Type B pancreatic cell (in vitro differentiated cells): Measurements from ENCODE around the gene SLC29A1. TPM values are rescaled to one million over a fixed set of nuclear protein-coding genes. Genes with fewer than 3 reads are reported as not detected.
"Not testable (repeated sequence)": the region's sequence is repeated elsewhere in the genome, so short reads cannot be mapped to it uniquely, and the experiment has no call there.

ENCODE experiments used
- DNase-seq: peaks from one replicate; pipeline ENCODE4 v3.0.0; 2021; ENCODE audit warnings: mixed read lengths; ENCODE audit not compliant: unreplicated experiment; ENCODE audit errors: extremely low spot score
- H3K27ac Mint-ChIP-seq: 2 replicates; pipeline ENCODE4 v1.8.0; 2021; ENCODE audit warnings: mild to moderate bottlenecking, mixed read lengths
- H3K27me3 Mint-ChIP-seq: 2 replicates; pipeline ENCODE4 v1.8.0; 2021; ENCODE audit warnings: mixed read lengths
- H3K36me3 Mint-ChIP-seq: 2 replicates; pipeline ENCODE4 v1.8.0; 2021; ENCODE audit warnings: mixed read lengths
- H3K4me1 Mint-ChIP-seq: one replicate; pipeline ENCODE4 v1.8.0; 2021; ENCODE audit warnings: mixed read lengths; ENCODE audit not compliant: unreplicated experiment
- H3K4me3 Mint-ChIP-seq: 2 replicates; pipeline ENCODE4 v1.8.0; 2021; ENCODE audit warnings: mild to moderate bottlenecking, mixed read lengths
- H3K9me3 Mint-ChIP-seq: 2 replicates; pipeline ENCODE4 v1.8.0; 2021; ENCODE audit warnings: mixed read lengths
- total RNA-seq: library from RNA; stranded (reverse); gene quantifications from 2 replicates; pipeline ENCODE4 v1.2.1, GENCODE V29; 2021; ENCODE audit warnings: low replicate concordance
- TF ChIP-seq, protein P1 (sequence below): fragments of 200-600 bp; sonication (generic); conservative IDR thresholded peaks from 2 replicates; pipeline ENCODE4 v1.5.0; 2021; ENCODE audit warnings: antibody characterized with exemption, mild to moderate bottlenecking

SLC29A1 gene
- total RNA-seq, 1 donor from 2014 or later, result 33.6 TPM

DNA sequence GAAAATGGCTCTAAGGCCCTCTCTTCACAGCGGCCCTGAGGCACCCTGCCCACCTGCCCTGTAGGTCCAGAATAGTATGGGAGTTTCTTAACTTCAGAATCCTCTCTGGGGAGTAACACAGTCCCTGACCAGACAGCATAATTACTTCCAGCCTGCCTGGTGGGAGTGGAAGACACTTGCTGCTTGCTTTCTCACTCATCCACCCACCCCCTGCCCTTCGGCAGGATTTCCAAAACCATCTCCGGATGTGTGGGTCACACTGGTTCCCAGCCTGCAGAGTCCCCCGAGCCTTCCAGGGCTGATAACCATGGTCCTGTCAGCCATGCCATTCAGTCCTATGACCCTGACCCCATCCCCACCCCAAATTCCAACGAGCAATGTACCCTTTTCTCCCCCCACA lies 5.4 kb downstream of the SLC29A1 start:
- H3K4me1 Mint-ChIP-seq, result peaks cover 43% of the 10 kb centered on the region
- DNase-seq, result no peak
- TF ChIP-seq, protein P1, sequence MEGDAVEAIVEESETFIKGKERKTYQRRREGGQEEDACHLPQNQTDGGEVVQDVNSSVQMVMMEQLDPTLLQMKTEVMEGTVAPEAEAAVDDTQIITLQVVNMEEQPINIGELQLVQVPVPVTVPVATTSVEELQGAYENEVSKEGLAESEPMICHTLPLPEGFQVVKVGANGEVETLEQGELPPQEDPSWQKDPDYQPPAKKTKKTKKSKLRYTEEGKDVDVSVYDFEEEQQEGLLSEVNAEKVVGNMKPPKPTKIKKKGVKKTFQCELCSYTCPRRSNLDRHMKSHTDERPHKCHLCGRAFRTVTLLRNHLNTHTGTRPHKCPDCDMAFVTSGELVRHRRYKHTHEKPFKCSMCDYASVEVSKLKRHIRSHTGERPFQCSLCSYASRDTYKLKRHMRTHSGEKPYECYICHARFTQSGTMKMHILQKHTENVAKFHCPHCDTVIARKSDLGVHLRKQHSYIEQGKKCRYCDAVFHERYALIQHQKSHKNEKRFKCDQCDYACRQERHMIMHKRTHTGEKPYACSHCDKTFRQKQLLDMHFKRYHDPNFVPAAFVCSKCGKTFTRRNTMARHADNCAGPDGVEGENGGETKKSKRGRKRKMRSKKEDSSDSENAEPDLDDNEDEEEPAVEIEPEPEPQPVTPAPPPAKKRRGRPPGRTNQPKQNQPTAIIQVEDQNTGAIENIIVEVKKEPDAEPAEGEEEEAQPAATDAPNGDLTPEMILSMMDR, result no peak

DNA sequence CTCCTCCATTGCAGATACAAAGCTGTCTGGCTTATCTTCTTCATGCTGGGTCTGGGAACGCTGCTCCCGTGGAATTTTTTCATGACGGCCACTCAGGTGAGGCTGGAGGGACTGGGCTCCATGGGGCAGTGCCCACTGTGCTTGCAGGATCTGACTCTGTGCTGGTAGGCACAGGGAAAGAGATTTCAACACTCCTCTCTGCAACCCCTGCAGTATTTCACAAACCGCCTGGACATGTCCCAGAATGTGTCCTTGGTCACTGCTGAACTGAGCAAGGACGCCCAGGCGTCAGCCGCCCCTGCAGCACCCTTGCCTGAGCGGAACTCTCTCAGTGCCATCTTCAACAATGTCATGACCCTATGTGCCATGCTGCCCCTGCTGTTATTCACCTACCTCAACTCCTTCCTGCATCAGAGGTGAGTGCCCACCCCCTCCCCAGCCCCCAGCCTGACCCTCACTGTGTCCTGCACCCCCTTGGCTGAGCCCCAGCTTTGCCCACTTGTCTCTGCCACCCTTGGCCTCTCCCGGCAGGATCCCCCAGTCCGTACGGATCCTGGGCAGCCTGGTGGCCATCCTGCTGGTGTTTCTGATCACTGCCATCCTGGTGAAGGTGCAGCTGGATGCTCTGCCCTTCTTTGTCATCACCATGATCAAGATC lies 6.1 kb downstream of the SLC29A1 start:
- TF ChIP-seq, protein P1, result no peak
- Mint-ChIP-seq H3K27me3 (peaks cover 2% of the 10 kb centered on the region), H3K36me3 (no peaks in the 10 kb centered on the region), H3K4me3 (no peak overlapping the region), H3K9me3 (no peaks in the 10 kb centered on the region), H3K27ac (no peak overlapping the region), H3K4me1 (peaks cover 44% of the 10 kb centered on the region)
- no peak for DNase-seq

More for the DNA sequence above, 5.4 kb downstream of the SLC29A1 start:
- no peak overlapping the region for H3K4me3 Mint-ChIP-seq
- H3K36me3 Mint-ChIP-seq, result no peaks in the 10 kb centered on the region
- peaks cover 9% of the 10 kb centered on the region for H3K27me3 Mint-ChIP-seq
- no peaks in the 10 kb centered on the region for H3K9me3 Mint-ChIP-seq
- H3K27ac Mint-ChIP-seq, result no peak overlapping the region

DNA sequence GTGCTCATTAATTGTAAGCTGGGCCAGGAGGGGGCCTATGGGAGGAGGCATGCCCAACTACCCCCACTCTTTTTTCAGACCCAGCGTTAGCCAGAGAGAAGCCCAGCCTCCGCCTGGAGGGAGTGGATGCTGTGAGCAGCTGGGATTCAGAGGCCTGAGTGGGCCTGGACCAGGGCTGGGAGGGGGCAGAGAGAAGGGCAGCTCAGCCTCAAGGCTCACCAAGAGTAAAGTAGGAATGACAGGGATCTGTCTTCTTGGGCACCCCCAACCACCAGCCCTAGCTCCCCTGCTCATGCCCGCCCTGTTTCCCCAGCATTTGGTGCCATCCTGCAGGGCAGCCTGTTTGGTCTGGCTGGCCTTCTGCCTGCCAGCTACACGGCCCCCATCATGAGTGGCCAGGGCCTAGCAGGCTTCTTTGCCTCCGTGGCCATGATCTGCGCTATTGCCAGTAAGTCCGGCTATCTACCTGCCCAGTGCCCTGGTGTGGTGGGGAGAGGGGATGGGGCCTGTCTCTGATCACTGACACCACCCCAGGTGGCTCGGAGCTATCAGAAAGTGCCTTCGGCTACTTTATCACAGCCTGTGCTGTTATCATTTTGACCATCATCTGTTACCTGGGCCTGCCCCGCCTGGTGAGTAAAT lies 6.8 kb downstream of the SLC29A1 start:
- no peak overlapping the region for H3K27ac Mint-ChIP-seq
- H3K4me1 Mint-ChIP-seq, result peaks cover 45% of the 10 kb centered on the region
- H3K27me3 Mint-ChIP-seq, result no peaks in the 10 kb centered on the region
- no peak overlapping the region for H3K4me3 Mint-ChIP-seq
- TF ChIP-seq, protein P1, result no peak
- no peaks in the 10 kb centered on the region for H3K36me3 Mint-ChIP-seq
- H3K9me3 Mint-ChIP-seq, result no peaks in the 10 kb centered on the region
- no peak for DNase-seq

DNA sequence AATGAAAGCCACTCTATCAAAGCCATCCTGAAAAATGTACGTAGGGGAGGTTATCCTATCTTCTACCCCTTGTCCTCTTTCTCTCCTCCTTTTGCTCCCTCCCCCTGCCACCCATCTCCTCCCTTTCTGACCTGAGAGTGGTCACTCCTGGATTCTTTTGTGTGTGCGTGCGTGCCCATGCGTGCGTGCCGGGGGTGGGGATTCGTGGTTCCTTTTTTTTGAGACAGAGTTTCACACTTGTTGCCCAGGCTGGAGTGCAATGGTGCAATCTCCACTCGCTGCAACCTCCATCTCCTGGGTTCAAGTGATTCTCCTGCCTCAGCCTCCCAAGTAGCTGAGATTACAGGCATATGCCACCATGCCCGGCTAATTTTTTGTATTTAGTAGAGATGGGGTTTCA lies 8.0 kb downstream of the SLC29A1 start:
- H3K27me3 Mint-ChIP-seq, DNase-seq, H3K9me3 Mint-ChIP-seq, H3K36me3 Mint-ChIP-seq, H3K4me3 Mint-ChIP-seq: not testable (repeated sequence)
- Mint-ChIP-seq H3K4me1 (peaks cover 44% of the 10 kb centered on the region), H3K27ac (peak overlapping the region; percentile 39)

DNA sequence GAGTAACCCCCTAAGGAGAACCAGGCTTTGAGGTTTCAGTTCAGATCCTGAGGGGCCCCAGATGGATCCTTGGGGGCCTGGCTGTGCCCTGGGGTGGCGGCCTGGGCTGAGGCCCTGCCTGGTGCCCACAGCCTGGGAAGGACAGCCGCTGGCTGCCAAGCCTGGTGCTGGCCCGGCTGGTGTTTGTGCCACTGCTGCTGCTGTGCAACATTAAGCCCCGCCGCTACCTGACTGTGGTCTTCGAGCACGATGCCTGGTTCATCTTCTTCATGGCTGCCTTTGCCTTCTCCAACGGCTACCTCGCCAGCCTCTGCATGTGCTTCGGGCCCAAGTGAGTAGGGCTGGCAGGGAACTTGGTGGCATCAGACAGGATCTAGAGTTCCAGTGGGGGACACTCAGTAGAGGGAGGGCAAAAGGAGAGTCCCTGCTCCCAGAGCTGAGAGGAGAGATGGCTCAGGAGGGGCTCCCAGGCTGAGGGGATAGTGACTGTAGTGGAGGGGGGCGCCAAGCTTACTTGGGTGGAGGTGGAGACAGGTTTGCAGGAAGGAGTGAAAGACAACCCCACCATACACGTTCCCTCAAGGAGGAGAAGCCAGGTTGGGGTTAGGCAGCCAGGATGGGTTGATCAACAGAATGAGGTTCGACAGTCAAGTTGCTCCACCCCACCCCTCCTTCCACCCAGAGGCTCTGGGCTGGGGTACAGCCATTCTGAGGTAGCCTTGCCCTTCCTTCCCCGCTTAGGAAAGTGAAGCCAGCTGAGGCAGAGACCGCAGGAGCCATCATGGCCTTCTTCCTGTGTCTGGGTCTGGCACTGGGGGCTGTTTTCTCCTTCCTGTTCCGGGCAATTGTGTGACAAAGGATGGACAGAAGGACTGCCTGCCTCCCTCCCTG lies 9.5 kb downstream of the SLC29A1 start:
- Mint-ChIP-seq H3K27ac (peak overlapping the region; percentile 34), H3K4me3 (no peak overlapping the region), H3K4me1 (peaks cover 35% of the 10 kb centered on the region), H3K27me3 (no peaks in the 10 kb centered on the region), H3K36me3 (no peaks in the 10 kb centered on the region), H3K9me3 (no peaks in the 10 kb centered on the region)
- no peak for DNase-seq
- TF ChIP-seq, protein P1, result no peak
